Measurements from ENCODE around the gene SMAD4.
"Not testable (repeated sequence)": the region's sequence is repeated elsewhere in the genome, so short reads cannot be mapped to it uniquely, and the experiment has no call there.

The SMAD4 gene

DNA sequence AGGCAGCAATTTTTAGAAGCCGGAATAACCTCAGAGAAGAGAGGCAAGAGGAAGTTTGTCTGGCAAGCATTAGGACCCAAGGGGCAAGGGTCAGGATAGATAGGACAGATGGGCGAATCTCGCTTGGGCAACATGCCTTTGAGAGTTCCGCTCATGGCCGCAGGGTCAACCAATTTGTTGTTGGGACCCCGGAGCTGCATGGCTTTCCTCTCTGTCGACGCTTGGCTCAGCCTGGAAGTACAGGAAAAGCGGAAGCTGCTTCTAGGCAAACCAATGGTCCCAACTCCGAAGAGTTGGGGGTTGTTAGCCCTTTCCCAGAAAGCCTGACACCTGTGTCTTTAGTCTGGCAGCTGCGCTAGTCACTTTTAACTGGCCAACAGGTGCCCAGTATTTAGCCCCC is 89.5 kb downstream of the SMAD4 start:
- not testable (repeated sequence) for H3K23ac ChIP-seq (ENCODE audit: low read length in 2 of 2)

DNA sequence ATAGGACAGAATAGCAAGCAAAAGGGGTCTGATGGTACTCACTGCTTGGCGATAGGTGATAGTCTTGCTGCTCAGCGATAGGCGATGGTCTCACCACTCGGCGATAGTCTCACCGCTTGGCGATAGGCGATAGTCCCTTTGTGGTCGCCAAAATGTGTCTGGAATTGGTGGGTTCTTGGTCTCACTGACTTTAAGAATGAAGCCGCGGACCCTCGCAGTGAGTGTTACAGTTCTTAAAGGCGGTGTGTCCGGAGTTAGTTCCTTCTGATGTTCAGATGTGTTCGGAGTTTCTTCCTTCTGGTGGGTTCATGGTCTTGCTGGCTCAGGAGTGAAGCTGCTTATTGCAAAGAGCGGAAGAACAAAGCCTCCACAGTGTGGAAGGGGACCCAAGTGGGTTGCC is 90.0 kb downstream of the SMAD4 start:
- 95% methylated on average over 15 of the region's 16 CpGs for WGBS
- not testable (repeated sequence) for H3K9ac ChIP-seq (ENCODE audit: low read length); H4K8ac ChIP-seq (ENCODE audit: low read length); H3K79me1 ChIP-seq (replicated peaks; ENCODE audit: low read length, poor library complexity, severe bottlenecking); H3K36me3 ChIP-seq (ENCODE audit: control insufficient read depth in 1 of 2, insufficient read depth in 2 of 2, low read depth in 1 of 2, low read length in 2 of 2); H3K27ac ChIP-seq (ENCODE audit: low read length, poor library complexity, severe bottlenecking); H2BK5ac ChIP-seq (ENCODE audit: low read depth, low read length, poor library complexity, severe bottlenecking); H3K4me3 ChIP-seq (ENCODE audit: insufficient read depth in 1 of 2, low read depth in 1 of 2, low read length in 2 of 2); H3K9me3 ChIP-seq (ENCODE audit: control insufficient read depth, low read length); H3K4me2 ChIP-seq (ENCODE audit: low read length, poor library complexity, severe bottlenecking); H2BK15ac ChIP-seq (ENCODE audit: low read depth, poor library complexity, severe bottlenecking); H4K91ac ChIP-seq (ENCODE audit: low read length); DNase-seq; H3K23ac ChIP-seq (ENCODE audit: low read length in 2 of 2); H2AFZ ChIP-seq (ENCODE audit: low read depth, low read length); H3K18ac ChIP-seq (ENCODE audit: low read depth in 1 of 2, low read length in 2 of 2); H2AK5ac ChIP-seq (ENCODE audit: low read length, severe bottlenecking); H3K14ac ChIP-seq (ENCODE audit: low read length in 2 of 2); H2BK120ac ChIP-seq (ENCODE audit: low read depth, low read length); H2BK12ac ChIP-seq (ENCODE audit: low read length in 2 of 2); H3K4me1 ChIP-seq (ENCODE audit: control insufficient read depth, insufficient read depth, low read depth, low read length); H3K27me3 ChIP-seq (ENCODE audit: control insufficient read depth in 1 of 2, insufficient read depth in 1 of 2, low read length in 2 of 2); H3K4ac ChIP-seq (ENCODE audit: low read depth in 1 of 2, low read length in 2 of 2)

More for the DNA sequence above, 89.5 kb downstream of the SMAD4 start:
- H3K4ac ChIP-seq (ENCODE audit: low read depth in 1 of 2, low read length in 2 of 2); H3K4me3 ChIP-seq (ENCODE audit: insufficient read depth in 1 of 2, low read depth in 1 of 2, low read length in 2 of 2); H3K14ac ChIP-seq (ENCODE audit: low read length in 2 of 2); H2BK12ac ChIP-seq (ENCODE audit: low read length in 2 of 2); H3K27ac ChIP-seq (ENCODE audit: low read length, poor library complexity, severe bottlenecking); H2AK5ac ChIP-seq (ENCODE audit: low read length, severe bottlenecking); H3K27me3 ChIP-seq (ENCODE audit: control insufficient read depth in 1 of 2, insufficient read depth in 1 of 2, low read length in 2 of 2); H3K4me1 ChIP-seq (ENCODE audit: control insufficient read depth, insufficient read depth, low read depth, low read length); H3K4me2 ChIP-seq (ENCODE audit: low read length, poor library complexity, severe bottlenecking); H3K18ac ChIP-seq (ENCODE audit: low read depth in 1 of 2, low read length in 2 of 2); DNase-seq; H2BK5ac ChIP-seq (ENCODE audit: low read depth, low read length, poor library complexity, severe bottlenecking); H4K8ac ChIP-seq (ENCODE audit: low read length); H3K36me3 ChIP-seq (ENCODE audit: control insufficient read depth in 1 of 2, insufficient read depth in 2 of 2, low read depth in 1 of 2, low read length in 2 of 2); H3K79me1 ChIP-seq (replicated peaks; ENCODE audit: low read length, poor library complexity, severe bottlenecking); H2BK120ac ChIP-seq (ENCODE audit: low read depth, low read length); H2BK15ac ChIP-seq (ENCODE audit: low read depth, poor library complexity, severe bottlenecking); H3K9ac ChIP-seq (ENCODE audit: low read length); H4K91ac ChIP-seq (ENCODE audit: low read length); H2AFZ ChIP-seq (ENCODE audit: low read depth, low read length); H3K9me3 ChIP-seq (ENCODE audit: control insufficient read depth, low read length): not testable (repeated sequence)
- 90% methylated on average over 11 of the region's 11 CpGs for WGBS

DNA sequence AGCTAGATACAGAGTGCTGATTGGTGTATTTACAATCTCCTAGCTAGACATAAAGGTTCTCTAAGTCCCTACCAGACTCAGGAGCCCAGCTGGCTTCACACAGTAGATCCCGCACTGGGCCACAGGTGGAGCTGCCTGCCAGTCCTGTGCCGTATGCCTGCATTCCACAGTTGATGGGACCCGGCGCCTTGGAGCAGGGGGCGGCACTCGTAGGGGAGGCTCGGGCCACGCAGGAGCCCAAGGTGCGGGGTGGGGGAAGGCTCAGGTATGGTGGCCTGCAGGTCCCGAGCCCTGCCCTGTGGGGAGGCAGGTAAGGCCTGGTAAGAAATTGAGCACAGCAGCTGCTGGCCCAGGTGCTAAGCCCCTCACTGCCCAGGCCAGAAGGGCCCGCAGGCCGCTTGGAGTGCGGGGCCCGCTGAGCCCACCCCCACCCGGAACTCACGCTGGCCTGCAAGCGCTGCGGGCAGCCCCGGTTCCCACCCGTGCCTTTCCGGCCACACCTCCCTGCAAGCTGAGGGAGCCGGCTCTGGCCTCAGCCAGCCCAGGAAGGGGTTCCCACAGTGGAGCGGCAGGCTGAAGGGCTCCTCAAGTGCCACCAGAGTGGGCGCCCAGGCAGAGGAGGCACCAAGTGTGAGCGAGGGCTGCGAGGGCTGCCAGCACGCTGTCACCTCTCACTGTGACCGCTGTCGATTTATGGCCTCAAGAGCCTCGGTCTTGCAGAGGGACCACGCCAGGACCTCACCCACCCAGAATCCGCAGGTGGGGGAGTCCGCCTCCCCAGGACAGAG is 91.0 kb downstream of the SMAD4 start:
- 88% methylated on average over 33 of the region's 33 CpGs for WGBS
- DNase-seq: no peak
- no peaks in the 10 kb centered on the region for H3K4me1 ChIP-seq (ENCODE audit: control insufficient read depth, insufficient read depth, low read depth, low read length)
- no peak overlapping the region for H3K27ac ChIP-seq (ENCODE audit: low read length, poor library complexity, severe bottlenecking)
- H2BK12ac ChIP-seq (ENCODE audit: low read length in 2 of 2): no peak overlapping the region
- H3K4me2 ChIP-seq (ENCODE audit: low read length, poor library complexity, severe bottlenecking): no peak overlapping the region
- H2BK120ac ChIP-seq (ENCODE audit: low read depth, low read length): no peak overlapping the region
- no peaks in the 10 kb centered on the region for H3K36me3 ChIP-seq (ENCODE audit: control insufficient read depth in 1 of 2, insufficient read depth in 2 of 2, low read depth in 1 of 2, low read length in 2 of 2)
- H2AFZ ChIP-seq (ENCODE audit: low read depth, low read length): no peak overlapping the region
- H3K9me3 ChIP-seq (ENCODE audit: control insufficient read depth, low read length): no peaks in the 10 kb centered on the region
- no peaks in the 10 kb centered on the region for H3K27me3 ChIP-seq (ENCODE audit: control insufficient read depth in 1 of 2, insufficient read depth in 1 of 2, low read length in 2 of 2)
- H3K4me3 ChIP-seq (ENCODE audit: insufficient read depth in 1 of 2, low read depth in 1 of 2, low read length in 2 of 2): no peak overlapping the region
- no peak overlapping the region for H3K9ac ChIP-seq (ENCODE audit: low read length)
- H2AK5ac ChIP-seq (ENCODE audit: low read length, severe bottlenecking): no peak overlapping the region
- H2BK5ac ChIP-seq (ENCODE audit: low read depth, low read length, poor library complexity, severe bottlenecking): no peak overlapping the region
- no peak overlapping the region for H3K14ac ChIP-seq (ENCODE audit: low read length in 2 of 2)
- H2BK15ac ChIP-seq (ENCODE audit: low read depth, poor library complexity, severe bottlenecking): no peak overlapping the region
- H3K4ac ChIP-seq (ENCODE audit: low read depth in 1 of 2, low read length in 2 of 2): no peak overlapping the region
- H3K18ac ChIP-seq (ENCODE audit: low read depth in 1 of 2, low read length in 2 of 2): no peak overlapping the region
- no peak overlapping the region for H4K91ac ChIP-seq (ENCODE audit: low read length)
- H3K79me1 ChIP-seq (replicated peaks; ENCODE audit: low read length, poor library complexity, severe bottlenecking): no peaks in the 10 kb centered on the region
- H4K8ac ChIP-seq (ENCODE audit: low read length): no peak overlapping the region
- no peak overlapping the region for H3K23ac ChIP-seq (ENCODE audit: low read length in 2 of 2)

DNA sequence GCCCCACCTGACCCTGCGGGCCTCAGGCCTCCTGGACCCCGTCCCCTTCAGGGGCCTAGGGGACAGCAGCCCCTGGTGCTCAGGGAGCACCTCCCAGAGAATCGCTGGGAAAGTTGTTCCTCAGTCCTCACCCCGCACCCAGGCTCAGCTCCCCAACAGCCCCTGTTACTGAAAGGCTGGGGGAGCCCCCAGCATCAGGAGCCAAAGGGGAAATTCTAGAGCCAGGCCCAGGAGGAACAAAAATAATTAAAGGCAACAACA is 91.5 kb downstream of the SMAD4 start:
- no peak overlapping the region for H3K14ac ChIP-seq (ENCODE audit: low read length in 2 of 2)
- no peaks in the 10 kb centered on the region for H3K36me3 ChIP-seq (ENCODE audit: control insufficient read depth in 1 of 2, insufficient read depth in 2 of 2, low read depth in 1 of 2, low read length in 2 of 2)
- no peak overlapping the region for H2BK15ac ChIP-seq (ENCODE audit: low read depth, poor library complexity, severe bottlenecking)
- H3K4me3 ChIP-seq (ENCODE audit: insufficient read depth in 1 of 2, low read depth in 1 of 2, low read length in 2 of 2): no peak overlapping the region
- H3K27ac ChIP-seq (ENCODE audit: low read length, poor library complexity, severe bottlenecking): no peak overlapping the region
- H4K8ac ChIP-seq (ENCODE audit: low read length): no peak overlapping the region
- H3K23ac ChIP-seq (ENCODE audit: low read length in 2 of 2): no peak overlapping the region
- H3K9me3 ChIP-seq (ENCODE audit: control insufficient read depth, low read length): no peaks in the 10 kb centered on the region
- H2AK5ac ChIP-seq (ENCODE audit: low read length, severe bottlenecking): no peak overlapping the region
- no peak overlapping the region for H3K4ac ChIP-seq (ENCODE audit: low read depth in 1 of 2, low read length in 2 of 2)
- H2BK5ac ChIP-seq (ENCODE audit: low read depth, low read length, poor library complexity, severe bottlenecking): no peak overlapping the region
- no peak overlapping the region for H2AFZ ChIP-seq (ENCODE audit: low read depth, low read length)
- H3K27me3 ChIP-seq (ENCODE audit: control insufficient read depth in 1 of 2, insufficient read depth in 1 of 2, low read length in 2 of 2): no peaks in the 10 kb centered on the region
- 90% methylated on average over 4 of the region's 4 CpGs for WGBS
- no peak overlapping the region for H3K18ac ChIP-seq (ENCODE audit: low read depth in 1 of 2, low read length in 2 of 2)
- no peaks in the 10 kb centered on the region for H3K79me1 ChIP-seq (replicated peaks; ENCODE audit: low read length, poor library complexity, severe bottlenecking)
- H2BK120ac ChIP-seq (ENCODE audit: low read depth, low read length): no peak overlapping the region
- H2BK12ac ChIP-seq (ENCODE audit: low read length in 2 of 2): no peak overlapping the region
- H3K4me2 ChIP-seq (ENCODE audit: low read length, poor library complexity, severe bottlenecking): no peak overlapping the region
- no peak overlapping the region for H4K91ac ChIP-seq (ENCODE audit: low read length)
- DNase-seq: no peak
- H3K9ac ChIP-seq (ENCODE audit: low read length): no peak overlapping the region
- H3K4me1 ChIP-seq (ENCODE audit: control insufficient read depth, insufficient read depth, low read depth, low read length): no peaks in the 10 kb centered on the region

Data from mesenchymal stem cell (in vitro differentiated cells and primary cell).